ENCODE data around the gene CES2.
"Not testable (repeated sequence)": the region's sequence is repeated elsewhere in the genome, so short reads cannot be mapped to it uniquely, and the experiment has no call there.

CES2 gene

GRCh38 chr16:66991545-66992077, 56.3 kb downstream of the CES2 start:
- no peak for DNase-seq

- not testable (repeated sequence) for DNase-seq
Observed at GRCh38 chr16:66993558-66993957, 58.2 kb downstream of the CES2 start.

All from fibroblast of skin of right quadriceps (primary cell).